Glutamatergic neuron (in vitro differentiated cells): Measurements from ENCODE around the gene TTLL4. TPM values are rescaled to one million over a fixed set of nuclear protein-coding genes. Genes with fewer than 3 reads are reported as not detected.

ENCODE experiments used
- DNase-seq: peaks from one replicate; pipeline ENCODE4 v3.0.0; 2022
- H3K27ac Mint-ChIP-seq: one replicate; pipeline ENCODE4 v1.8.0; 2020; ENCODE audit warnings: mild to moderate bottlenecking, mixed read lengths, inconsistent platforms; ENCODE audit not compliant: unreplicated experiment
- H3K27me3 Mint-ChIP-seq: one replicate; pipeline ENCODE4 v1.8.0; 2020; ENCODE audit warnings: mild to moderate bottlenecking, moderate library complexity, mixed read lengths, inconsistent platforms; ENCODE audit not compliant: unreplicated experiment
- H3K36me3 Mint-ChIP-seq: one replicate; pipeline ENCODE4 v1.8.0; 2020; ENCODE audit warnings: mild to moderate bottlenecking, mixed read lengths, inconsistent platforms; ENCODE audit not compliant: unreplicated experiment
- H3K4me1 Mint-ChIP-seq: one replicate; pipeline ENCODE4 v1.8.0; 2020; ENCODE audit warnings: mild to moderate bottlenecking, low read depth, mixed read lengths, inconsistent platforms; ENCODE audit not compliant: unreplicated experiment
- H3K4me3 Mint-ChIP-seq: one replicate; pipeline ENCODE4 v1.8.0; 2020; ENCODE audit warnings: mild to moderate bottlenecking, mixed read lengths, inconsistent platforms; ENCODE audit not compliant: unreplicated experiment
- H3K9me3 Mint-ChIP-seq: one replicate; pipeline ENCODE4 v1.8.0; 2020; ENCODE audit warnings: mild to moderate bottlenecking, moderate library complexity, mixed read lengths, inconsistent platforms; ENCODE audit not compliant: unreplicated experiment
- total RNA-seq: library from RNA; stranded (reverse); fragmentation: NEBNext Ultra II Directional; extraction: Animal tissue kit (Norgen Biotek cat#: 25700); gene quantifications from one replicate; pipeline ENCODE4 v1.2.1, GENCODE V29; 2021; ENCODE audit not compliant: unreplicated experiment
- TF ChIP-seq, protein P1 (sequence below): fragments of 200-600 bp; sonication (generic); IDR thresholded peaks from one replicate; pipeline ENCODE4 v1.5.0; 2021; ENCODE audit not compliant: partially characterized antibody, unreplicated experiment

Gene TTLL4
- total RNA-seq, 1 donor from 2014 or later, result 27.9 TPM

DNA sequence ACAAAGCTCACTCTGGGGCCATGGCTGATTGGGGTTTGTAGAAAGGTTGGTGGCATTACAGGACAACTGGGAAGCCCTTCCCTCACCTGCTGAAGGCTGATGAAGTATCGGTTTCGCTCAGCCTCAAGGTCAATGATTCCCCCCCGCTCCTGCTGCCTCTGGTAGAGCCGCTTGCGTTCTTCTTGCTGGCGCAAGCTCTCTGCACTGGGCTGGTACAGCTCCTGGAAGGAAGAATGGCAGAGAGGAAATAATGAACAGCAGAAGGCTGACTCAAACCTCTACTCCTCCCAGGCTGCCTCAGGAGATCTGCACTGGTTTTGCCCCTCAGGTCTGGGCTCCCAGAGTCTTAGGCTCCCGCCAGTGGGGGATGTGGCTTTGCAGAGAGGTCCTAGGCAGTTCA, 46.0 kb upstream of the TTLL4 start:
- Mint-ChIP-seq H3K4me1 (peaks cover 6% of the 10 kb centered on the region), H3K27ac (no peak overlapping the region), H3K27me3 (peaks cover 8% of the 10 kb centered on the region), H3K9me3 (peaks cover 9% of the 10 kb centered on the region), H3K36me3 (peaks cover 3% of the 10 kb centered on the region), H3K4me3 (no peak overlapping the region)
- TF ChIP-seq, protein P1, sequence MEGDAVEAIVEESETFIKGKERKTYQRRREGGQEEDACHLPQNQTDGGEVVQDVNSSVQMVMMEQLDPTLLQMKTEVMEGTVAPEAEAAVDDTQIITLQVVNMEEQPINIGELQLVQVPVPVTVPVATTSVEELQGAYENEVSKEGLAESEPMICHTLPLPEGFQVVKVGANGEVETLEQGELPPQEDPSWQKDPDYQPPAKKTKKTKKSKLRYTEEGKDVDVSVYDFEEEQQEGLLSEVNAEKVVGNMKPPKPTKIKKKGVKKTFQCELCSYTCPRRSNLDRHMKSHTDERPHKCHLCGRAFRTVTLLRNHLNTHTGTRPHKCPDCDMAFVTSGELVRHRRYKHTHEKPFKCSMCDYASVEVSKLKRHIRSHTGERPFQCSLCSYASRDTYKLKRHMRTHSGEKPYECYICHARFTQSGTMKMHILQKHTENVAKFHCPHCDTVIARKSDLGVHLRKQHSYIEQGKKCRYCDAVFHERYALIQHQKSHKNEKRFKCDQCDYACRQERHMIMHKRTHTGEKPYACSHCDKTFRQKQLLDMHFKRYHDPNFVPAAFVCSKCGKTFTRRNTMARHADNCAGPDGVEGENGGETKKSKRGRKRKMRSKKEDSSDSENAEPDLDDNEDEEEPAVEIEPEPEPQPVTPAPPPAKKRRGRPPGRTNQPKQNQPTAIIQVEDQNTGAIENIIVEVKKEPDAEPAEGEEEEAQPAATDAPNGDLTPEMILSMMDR, result no peak
- no peak for DNase-seq

DNA sequence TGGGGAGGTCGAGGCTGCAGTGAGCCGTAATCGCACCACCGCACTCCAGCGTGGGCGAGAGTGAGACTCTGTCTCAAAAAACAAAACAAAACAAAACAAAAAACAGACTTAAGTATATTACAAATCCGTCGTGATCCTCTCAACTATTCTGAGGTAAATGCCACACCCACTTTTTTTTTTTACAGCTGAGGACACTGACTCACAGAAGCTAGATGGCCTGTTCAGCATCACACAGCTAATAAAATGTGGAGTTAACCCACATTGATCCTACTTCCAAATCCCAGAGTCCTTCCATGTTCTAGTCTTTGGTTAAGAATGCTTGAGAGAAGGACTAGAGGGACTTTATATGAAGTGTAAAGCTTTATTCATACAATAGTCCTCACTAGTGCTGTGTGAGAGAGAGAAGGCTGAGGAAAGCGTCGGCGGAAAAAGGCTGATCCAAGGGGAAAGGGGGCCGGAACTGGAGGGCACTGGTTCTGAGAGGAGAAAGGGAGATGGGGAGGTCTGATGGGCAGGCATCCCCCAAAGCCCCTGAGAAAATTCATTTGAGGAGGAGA, 39.5 kb upstream of the TTLL4 start:
- H3K9me3 Mint-ChIP-seq, result peaks cover 8% of the 10 kb centered on the region
- TF ChIP-seq, protein P1, result no peak
- peaks cover 3% of the 10 kb centered on the region for H3K4me1 Mint-ChIP-seq
- peaks cover 3% of the 10 kb centered on the region for H3K27me3 Mint-ChIP-seq
- no peak for DNase-seq
- peak overlapping the region; percentile 94 for H3K27ac Mint-ChIP-seq
- peak overlapping the region; percentile 98 for H3K4me3 Mint-ChIP-seq
- H3K36me3 Mint-ChIP-seq, result no peaks in the 10 kb centered on the region

DNA sequence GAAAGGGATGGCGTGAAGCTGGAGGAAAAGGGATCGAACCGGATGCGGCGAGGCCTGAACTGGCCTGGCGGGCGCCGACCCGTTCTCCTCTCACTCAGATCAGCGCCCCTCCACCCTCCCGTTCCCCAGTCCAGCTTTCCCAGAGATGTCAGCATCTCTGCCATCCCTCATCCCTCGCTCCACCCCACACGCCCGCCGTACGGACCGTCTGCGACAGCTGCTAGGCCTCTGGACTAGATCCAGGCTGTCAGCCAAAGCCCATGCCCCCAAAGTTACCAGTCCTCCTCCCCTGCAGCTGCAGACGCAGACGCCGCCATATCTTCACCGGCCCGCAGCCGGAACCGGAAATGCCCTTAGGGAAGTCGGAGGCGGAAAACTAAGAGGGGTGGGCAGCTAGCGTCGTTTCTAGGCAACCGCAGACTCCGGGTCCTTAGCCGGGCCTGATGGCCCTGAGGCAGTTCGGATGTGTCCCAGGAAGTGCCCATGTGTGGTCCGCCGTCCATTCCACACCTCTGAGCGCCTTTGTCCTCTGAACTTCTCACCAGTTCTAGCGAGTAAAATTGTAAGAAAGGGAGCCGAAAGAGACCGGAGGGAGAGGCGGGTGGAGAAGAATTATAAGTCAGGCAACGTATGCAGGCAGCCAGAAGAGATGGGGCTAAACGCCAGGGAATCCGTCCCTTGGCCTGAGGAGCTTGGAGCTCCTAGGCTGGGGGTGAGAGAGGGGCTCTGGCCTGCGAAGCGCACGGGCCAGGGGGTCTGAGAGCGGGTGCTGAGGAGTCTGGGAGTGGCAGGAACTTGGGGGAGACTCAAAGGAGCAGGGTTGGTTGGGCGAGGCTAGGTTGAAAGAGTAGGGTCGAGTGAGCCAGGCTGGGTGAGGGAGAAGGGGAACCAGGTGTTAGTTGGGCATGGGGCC, 38.7 kb upstream of the TTLL4 start, which contains the start of the genes RNF25 and STK36:
Gene RNF25 (minus strand): TSS at position 349 of the 913 bp plus-strand sequence. CDS start 32 bp downstream, at position 317.
Gene STK36 (plus strand): TSS at position 433 of the 913 bp plus-strand sequence. CDS start 744 bp downstream, outside the sequence.
- Mint-ChIP-seq H3K9me3 (peaks cover 8% of the 10 kb centered on the region), H3K4me1 (peaks cover 3% of the 10 kb centered on the region), H3K36me3 (no peaks in the 10 kb centered on the region), H3K4me3 (peak within 1 kb of the TSS; percentile 98), H3K27me3 (peaks cover 3% of the 10 kb centered on the region), H3K27ac (peak within 1 kb of the TSS; percentile 94)
- peak; percentile 90 for DNase-seq
- TF ChIP-seq, protein P1, result no peak

DNA sequence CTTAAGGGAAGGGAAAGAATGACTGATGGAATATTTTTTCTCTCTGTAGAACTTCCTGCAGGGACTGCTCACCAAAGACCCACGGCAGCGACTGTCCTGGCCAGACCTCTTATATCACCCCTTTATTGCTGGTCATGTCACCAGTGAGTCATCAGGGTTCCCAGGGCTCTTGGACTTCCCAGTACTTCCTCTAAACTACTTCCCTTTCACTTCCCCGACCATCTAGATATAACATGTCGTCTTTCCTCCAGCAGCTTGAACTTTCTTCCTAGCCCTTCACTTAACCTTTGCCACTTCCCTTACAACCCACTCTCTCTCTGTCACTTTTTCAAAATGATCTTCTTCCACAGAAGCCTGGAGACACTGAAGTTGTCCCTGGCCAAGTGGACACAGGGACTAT, 31.5 kb upstream of the TTLL4 start:
- no peak for DNase-seq
- TF ChIP-seq, protein P1, result no peak
- Mint-ChIP-seq H3K4me1 (no peaks in the 10 kb centered on the region), H3K36me3 (no peaks in the 10 kb centered on the region), H3K27me3 (no peaks in the 10 kb centered on the region), H3K4me3 (no peak overlapping the region), H3K27ac (no peak overlapping the region), H3K9me3 (no peaks in the 10 kb centered on the region)
